ENCODE measurements around the gene MRNIP. TPM values are rescaled to one million over a fixed set of nuclear protein-coding genes. Genes with fewer than 3 reads are reported as not detected.
"Not testable (repeated sequence)": the region's sequence is repeated elsewhere in the genome, so short reads cannot be mapped to it uniquely, and the experiment has no call there.

Gene MRNIP
- total RNA-seq, 1 experiment from 2014 or later, result 33.6 TPM

GRCh38 chr5:179875741-179876609, 17.4 kb upstream of the MRNIP start:
- peaks cover 5% of the 10 kb centered on the region; the same call in 1 of the 2 replicates for H3K36me3 ChIP-seq (ENCODE audit: insufficient read depth, low read length)
- no peaks in the 10 kb centered on the region for H3K4me1 ChIP-seq (ENCODE audit: low read length)
- H3K9ac ChIP-seq (ENCODE audit: low read length), result no peak overlapping the region

DNA sequence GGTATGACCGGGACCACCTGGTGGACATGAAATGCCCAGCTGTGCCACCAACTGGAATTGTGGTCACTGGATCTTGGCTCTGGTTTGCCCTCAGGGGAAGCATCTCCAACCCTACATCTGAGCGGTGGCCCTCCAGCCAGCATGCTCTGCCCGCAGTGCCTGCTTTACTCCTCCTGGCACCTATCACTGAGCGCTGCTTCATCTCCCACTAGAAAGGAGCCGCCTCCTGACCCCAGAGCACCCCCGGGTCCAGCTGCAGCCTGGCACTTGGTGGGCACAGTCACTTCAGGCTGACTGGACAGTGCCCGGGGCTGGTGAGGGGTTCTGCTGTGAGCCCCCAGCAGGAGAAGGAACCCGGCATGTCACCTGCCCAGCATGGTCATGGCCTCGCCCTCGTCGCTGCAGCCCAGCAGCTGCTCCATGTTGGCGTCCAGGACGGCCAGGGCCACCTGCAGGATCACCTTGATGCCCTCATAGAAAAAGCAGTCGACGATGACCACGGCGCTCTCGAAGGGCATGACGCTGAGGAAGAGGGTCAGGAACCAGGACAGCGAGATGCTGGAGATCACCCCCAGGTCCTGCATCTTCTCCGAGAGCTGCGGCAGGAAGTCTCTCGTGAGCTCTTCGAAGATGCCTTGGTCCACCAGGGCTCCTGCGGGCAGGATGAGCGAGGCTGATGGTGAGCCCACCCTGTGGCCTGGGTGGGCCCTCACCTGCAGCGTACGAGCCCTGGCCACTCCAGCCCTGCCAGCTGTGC, 16.1 kb upstream of the MRNIP start:
- Histone ChIP-seq H4K20me1 (ENCODE audit: insufficient read depth, low read depth, low read length) (no peaks in the 10 kb centered on the region), H3K4me1 (ENCODE audit: low read length) (no peaks in the 10 kb centered on the region), H3K9ac (ENCODE audit: low read length) (no peak overlapping the region), H3K4me3 (ENCODE audit: low read length) (no peak overlapping the region), H3K27ac (ENCODE audit: low read length) (no peak overlapping the region), H3K36me3 (ENCODE audit: insufficient read depth, low read length) (peaks cover 8% of the 10 kb centered on the region; the same call in 1 of the 2 replicates), H3K4me2 (ENCODE audit: low read depth, low read length, poor library complexity, severe bottlenecking) (no peak overlapping the region), H2AFZ (ENCODE audit: low read length) (no peak overlapping the region), H3K9me3 (ENCODE audit: low read length) (no peaks in the 10 kb centered on the region), H3K27me3 (ENCODE audit: low read length) (no peaks in the 10 kb centered on the region), H3K79me2 (ENCODE audit: low read length) (no peaks in the 10 kb centered on the region), H3K9me2 (replicated peaks; ENCODE audit: insufficient read depth, low read length) (no peaks in the 10 kb centered on the region)
- no peak for DNase-seq

More at GRCh38 chr5:179875741-179876609, 17.4 kb upstream of the MRNIP start:
- Histone ChIP-seq H3K4me3 (ENCODE audit: low read length) (no peak overlapping the region), H3K27ac (ENCODE audit: low read length) (no peak overlapping the region), H3K9me2 (replicated peaks; ENCODE audit: insufficient read depth, low read length) (no peaks in the 10 kb centered on the region), H3K9me3 (ENCODE audit: low read length) (no peaks in the 10 kb centered on the region), H3K27me3 (ENCODE audit: low read length) (no peaks in the 10 kb centered on the region), H3K4me2 (ENCODE audit: low read depth, low read length, poor library complexity, severe bottlenecking) (no peak overlapping the region), H2AFZ (ENCODE audit: low read length) (no peak overlapping the region), H4K20me1 (ENCODE audit: insufficient read depth, low read depth, low read length) (no peaks in the 10 kb centered on the region), H3K79me2 (ENCODE audit: low read length) (no peaks in the 10 kb centered on the region)
- no peak for DNase-seq

GRCh38 chr5:179874136-179874535, 15.5 kb upstream of the MRNIP start:
- peaks cover 8% of the 10 kb centered on the region; the same call in 1 of the 2 replicates for H3K36me3 ChIP-seq (ENCODE audit: insufficient read depth, low read length)
- H3K79me2 ChIP-seq (ENCODE audit: low read length), result no peaks in the 10 kb centered on the region
- no peak overlapping the region for H3K4me3 ChIP-seq (ENCODE audit: low read length)
- no peaks in the 10 kb centered on the region for H4K20me1 ChIP-seq (ENCODE audit: insufficient read depth, low read depth, low read length)
- no peaks in the 10 kb centered on the region for H3K4me1 ChIP-seq (ENCODE audit: low read length)
- H3K9me3 ChIP-seq (ENCODE audit: low read length), result no peaks in the 10 kb centered on the region
- no peak overlapping the region for H3K9ac ChIP-seq (ENCODE audit: low read length)
- no peak for DNase-seq
- H3K27ac ChIP-seq (ENCODE audit: low read length), result no peak overlapping the region
- H3K9me2 ChIP-seq (replicated peaks; ENCODE audit: insufficient read depth, low read length), result no peaks in the 10 kb centered on the region
- H2AFZ ChIP-seq (ENCODE audit: low read length), result no peak overlapping the region
- H3K4me2 ChIP-seq (ENCODE audit: low read depth, low read length, poor library complexity, severe bottlenecking), result no peak overlapping the region
- no peaks in the 10 kb centered on the region for H3K27me3 ChIP-seq (ENCODE audit: low read length)

- Histone ChIP-seq H2AFZ (ENCODE audit: low read length) (no peak overlapping the region), H3K79me2 (ENCODE audit: low read length) (no peaks in the 10 kb centered on the region), H3K9ac (ENCODE audit: low read length) (no peak overlapping the region), H3K36me3 (ENCODE audit: insufficient read depth, low read length) (peaks cover 8% of the 10 kb centered on the region; the same call in 1 of the 2 replicates), H3K4me1 (ENCODE audit: low read length) (no peaks in the 10 kb centered on the region), H3K9me2 (replicated peaks; ENCODE audit: insufficient read depth, low read length) (no peaks in the 10 kb centered on the region), H3K4me2 (ENCODE audit: low read depth, low read length, poor library complexity, severe bottlenecking) (no peak overlapping the region), H3K27me3 (ENCODE audit: low read length) (no peaks in the 10 kb centered on the region), H3K27ac (ENCODE audit: low read length) (no peak overlapping the region), H4K20me1 (ENCODE audit: insufficient read depth, low read depth, low read length) (no peaks in the 10 kb centered on the region), H3K9me3 (ENCODE audit: low read length) (no peaks in the 10 kb centered on the region), H3K4me3 (ENCODE audit: low read length) (no peak overlapping the region)
- DNase-seq, result no peak
These were observed 15.0 kb upstream of the MRNIP start for GRCh38 chr5:179873588-179874110.

DNA sequence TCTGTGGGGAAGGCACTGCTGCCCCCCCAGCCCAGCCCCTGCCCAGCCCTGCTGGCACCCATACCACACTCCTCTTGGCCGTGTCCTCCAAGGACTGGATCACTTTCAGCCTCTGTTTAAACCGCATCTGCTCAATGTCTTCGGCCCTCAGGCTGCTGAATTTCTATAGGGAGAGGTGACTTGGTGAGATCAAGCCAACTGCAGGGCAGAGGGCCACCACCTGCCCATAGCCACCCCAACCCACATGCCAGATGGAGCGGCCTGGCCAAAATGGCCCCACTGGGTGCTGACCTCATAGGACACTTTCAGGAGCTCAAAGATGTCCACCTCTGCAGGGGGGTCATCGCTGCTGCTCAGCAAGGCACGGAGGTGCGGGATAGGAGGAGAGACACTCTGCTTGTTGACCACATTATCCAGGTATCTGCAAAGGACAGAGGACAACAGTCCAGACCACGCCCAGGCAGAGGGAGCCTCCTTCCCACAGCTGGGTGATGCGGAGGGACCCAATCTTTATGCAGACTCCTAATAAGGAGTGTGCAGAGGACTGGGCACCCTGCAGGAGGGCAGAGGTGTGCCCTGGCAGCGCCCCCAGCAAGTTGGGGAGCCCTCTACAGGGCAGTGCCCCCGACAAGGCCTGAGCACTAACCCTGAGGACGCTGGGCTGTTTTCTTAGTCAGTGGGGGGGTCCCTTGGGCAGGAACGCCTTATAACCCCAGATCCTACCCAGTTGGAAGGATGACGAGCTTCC, 14.4 kb upstream of the MRNIP start:
- no peaks in the 10 kb centered on the region for H4K20me1 ChIP-seq (ENCODE audit: insufficient read depth, low read depth, low read length)
- H3K4me3 ChIP-seq (ENCODE audit: low read length), result no peak overlapping the region
- H2AFZ ChIP-seq (ENCODE audit: low read length), result no peak overlapping the region
- no peak overlapping the region for H3K9ac ChIP-seq (ENCODE audit: low read length)
- no peaks in the 10 kb centered on the region for H3K27me3 ChIP-seq (ENCODE audit: low read length)
- no peak overlapping the region for H3K4me2 ChIP-seq (ENCODE audit: low read depth, low read length, poor library complexity, severe bottlenecking)
- no peak overlapping the region for H3K27ac ChIP-seq (ENCODE audit: low read length)
- no peaks in the 10 kb centered on the region for H3K9me3 ChIP-seq (ENCODE audit: low read length)
- no peaks in the 10 kb centered on the region for H3K4me1 ChIP-seq (ENCODE audit: low read length)
- no peaks in the 10 kb centered on the region for H3K79me2 ChIP-seq (ENCODE audit: low read length)
- no peaks in the 10 kb centered on the region for H3K9me2 ChIP-seq (replicated peaks; ENCODE audit: insufficient read depth, low read length)
- H3K36me3 ChIP-seq (ENCODE audit: insufficient read depth, low read length), result peaks cover 11% of the 10 kb centered on the region; the same call in 1 of the 2 replicates
- DNase-seq, result no peak

- H3K27me3 ChIP-seq (ENCODE audit: low read length), result no peaks in the 10 kb centered on the region
- H3K27ac ChIP-seq (ENCODE audit: low read length), result no peak overlapping the region
- no peaks in the 10 kb centered on the region for H3K4me1 ChIP-seq (ENCODE audit: low read length)
- DNase-seq, result no peak
- H3K79me2 ChIP-seq (ENCODE audit: low read length), result no peaks in the 10 kb centered on the region
- no peaks in the 10 kb centered on the region for H3K9me2 ChIP-seq (replicated peaks; ENCODE audit: insufficient read depth, low read length)
- no peak overlapping the region for H2AFZ ChIP-seq (ENCODE audit: low read length)
- H3K4me3 ChIP-seq (ENCODE audit: low read length), result no peak overlapping the region
- no peaks in the 10 kb centered on the region for H4K20me1 ChIP-seq (ENCODE audit: insufficient read depth, low read depth, low read length)
- peaks cover 11% of the 10 kb centered on the region; the same call in 1 of the 2 replicates for H3K36me3 ChIP-seq (ENCODE audit: insufficient read depth, low read length)
- no peaks in the 10 kb centered on the region for H3K9me3 ChIP-seq (ENCODE audit: low read length)
- no peak overlapping the region for H3K4me2 ChIP-seq (ENCODE audit: low read depth, low read length, poor library complexity, severe bottlenecking)
- H3K9ac ChIP-seq (ENCODE audit: low read length), result no peak overlapping the region
These were observed 13.6 kb upstream of the MRNIP start for GRCh38 chr5:179872055-179872827.

DNA sequence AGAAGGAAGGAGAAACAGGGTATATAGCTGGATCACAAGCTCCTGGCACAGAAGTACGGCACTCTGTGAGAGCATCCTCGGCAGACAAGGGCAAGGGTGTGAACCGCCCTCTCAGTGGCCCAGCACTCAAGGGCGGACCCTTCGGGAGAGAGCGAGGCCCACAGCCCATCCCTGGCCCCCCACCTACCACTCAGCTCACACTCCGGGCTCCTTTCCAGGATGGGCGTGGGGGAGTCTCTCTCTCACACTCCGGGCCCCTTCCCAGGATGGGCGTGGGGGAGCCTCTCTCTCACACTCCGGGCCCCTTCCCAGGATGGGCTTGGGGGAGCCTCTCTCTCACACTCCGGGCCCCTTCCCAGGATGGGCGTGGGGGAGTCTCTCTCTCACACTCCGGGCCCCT, 12.9 kb upstream of the MRNIP start:
- H3K4me1 ChIP-seq (ENCODE audit: low read length), result not testable (repeated sequence)
- peaks cover 11% of the 10 kb centered on the region; the same call in 1 of the 2 replicates for H3K36me3 ChIP-seq (ENCODE audit: insufficient read depth, low read length)

More for the DNA sequence above, 12.9 kb upstream of the MRNIP start:
- not testable (repeated sequence) for H3K4me3 ChIP-seq (ENCODE audit: low read length); H3K79me2 ChIP-seq (ENCODE audit: low read length); H3K27me3 ChIP-seq (ENCODE audit: low read length); H3K9me3 ChIP-seq (ENCODE audit: low read length); H3K4me2 ChIP-seq (ENCODE audit: low read depth, low read length, poor library complexity, severe bottlenecking); DNase-seq; H4K20me1 ChIP-seq (ENCODE audit: insufficient read depth, low read depth, low read length); H2AFZ ChIP-seq (ENCODE audit: low read length); H3K9ac ChIP-seq (ENCODE audit: low read length); H3K27ac ChIP-seq (ENCODE audit: low read length); H3K9me2 ChIP-seq (replicated peaks; ENCODE audit: insufficient read depth, low read length)
